ENCODE data around the gene SGCD. TPM values are rescaled to one million over a fixed set of nuclear protein-coding genes. Genes with fewer than 3 reads are reported as not detected.

SGCD gene
- total RNA-seq, 4 donors from 2014 or later: 16.7 to 38.6 (median 27.7) TPM

- WGBS: 38% methylated on average over 2 of the region's 2 CpGs
- no peak overlapping the region for H3K4me3 ChIP-seq
- no peaks in the 10 kb centered on the region for H3K27me3 ChIP-seq
- peak overlapping the region; percentile 6 to 58 (median 25) for H3K27ac ChIP-seq (replicated peaks in 1 of 4)
- no peak for TF ChIP-seq POLR2AphosphoS5 (IDR thresholded peaks at IDR 0.05)
- no peak for TF ChIP-seq CTCF (IDR thresholded peaks at IDR 0.05)
- no peak for TF ChIP-seq POLR2A (IDR thresholded peaks at IDR 0.05; ENCODE audit: low read depth)
- no peak for TF ChIP-seq EP300 (IDR thresholded peaks at IDR 0.05)
- H3K4me1 ChIP-seq: peaks cover 22 to 66% (median 54%) of the 10 kb centered on the region in 4 donors
- no peak for DNase-seq (ENCODE audit: extremely low spot score)
- H3K9me3 ChIP-seq: no peaks in the 10 kb centered on the region
- intact Hi-C loops (cut with DNase I): no loop called here
- no peaks in the 10 kb centered on the region for H3K36me3 ChIP-seq
Measured at GRCh38 chr5:156399323-156399722, 72.4 kb downstream of the SGCD start.

DNA sequence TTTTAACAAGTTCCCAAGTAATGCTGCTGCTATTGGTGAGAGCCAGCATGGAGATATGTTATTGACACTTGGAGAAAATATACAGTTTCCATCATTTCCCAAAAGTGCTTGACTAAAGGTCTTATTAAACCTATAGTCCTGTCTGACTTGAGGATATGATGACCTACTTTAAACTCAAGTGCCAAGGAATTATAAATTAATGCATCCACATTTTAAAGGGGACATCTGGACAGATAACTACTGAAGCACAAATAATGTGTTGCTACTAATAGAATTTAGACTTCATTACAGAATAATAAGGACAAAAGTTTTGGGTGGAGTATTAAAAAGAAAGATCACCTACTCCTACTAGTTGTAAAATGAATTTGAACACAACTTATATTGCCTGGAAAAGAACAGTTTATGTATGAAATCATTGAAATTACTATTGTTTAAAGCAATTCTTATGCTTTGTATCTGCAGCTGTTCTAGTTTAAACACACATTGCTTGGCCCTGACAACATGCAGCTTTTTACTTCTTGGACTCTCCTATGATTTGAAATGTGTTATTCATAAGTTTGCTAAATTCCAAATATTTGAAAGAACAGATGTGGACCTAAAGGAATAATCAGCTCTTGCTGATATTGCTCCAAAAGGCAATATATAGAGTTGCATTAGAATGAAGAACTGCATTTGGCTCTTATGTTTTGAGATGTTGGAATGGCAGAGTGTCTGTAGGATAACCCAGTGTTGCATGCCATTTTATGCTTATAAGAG is 73.4 kb downstream of the SGCD start:
- H3K4me3 ChIP-seq: no peak overlapping the region
- no peaks in the 10 kb centered on the region for H3K9me3 ChIP-seq
- peak overlapping the region in 2 of 4 donors; percentile 40 to 58 for H3K27ac ChIP-seq (replicated peaks in 1 of 4)
- H3K4me1 ChIP-seq: peaks cover 15 to 58% (median 45%) of the 10 kb centered on the region in 4 donors
- no peaks in the 10 kb centered on the region for H3K27me3 ChIP-seq
- intact Hi-C loops (cut with DNase I): no loop called here
- no peak for TF ChIP-seq EP300 (IDR thresholded peaks at IDR 0.05)
- TF ChIP-seq CTCF (IDR thresholded peaks at IDR 0.05): no peak
- TF ChIP-seq POLR2A (IDR thresholded peaks at IDR 0.05; ENCODE audit: low read depth): no peak
- TF ChIP-seq POLR2AphosphoS5 (IDR thresholded peaks at IDR 0.05): no peak
- no peaks in the 10 kb centered on the region for H3K36me3 ChIP-seq
- no peak for DNase-seq (ENCODE audit: extremely low spot score)

- 88% methylated on average over 4 of the region's 4 CpGs for WGBS
- no peak for DNase-seq (ENCODE audit: extremely low spot score)
- intact Hi-C loops (cut with DNase I): no loop called here
- Histone ChIP-seq H3K4me1 (peaks cover 8 to 48% (median 35%) of the 10 kb centered on the region in 4 donors), H3K4me3 (no peak overlapping the region), H3K9me3 (no peaks in the 10 kb centered on the region), H3K27ac (replicated peaks in 1 of 4) (no peak overlapping the region), H3K36me3 (no peaks in the 10 kb centered on the region), H3K27me3 (no peaks in the 10 kb centered on the region)
- TF ChIP-seq POLR2AphosphoS5 (IDR thresholded peaks at IDR 0.05) (no peak), POLR2A (IDR thresholded peaks at IDR 0.05; ENCODE audit: low read depth) (no peak), CTCF (IDR thresholded peaks at IDR 0.05) (no peak), EP300 (IDR thresholded peaks at IDR 0.05) (no peak)
Measured at GRCh38 chr5:156401804-156402203, 74.8 kb downstream of the SGCD start.

DNA sequence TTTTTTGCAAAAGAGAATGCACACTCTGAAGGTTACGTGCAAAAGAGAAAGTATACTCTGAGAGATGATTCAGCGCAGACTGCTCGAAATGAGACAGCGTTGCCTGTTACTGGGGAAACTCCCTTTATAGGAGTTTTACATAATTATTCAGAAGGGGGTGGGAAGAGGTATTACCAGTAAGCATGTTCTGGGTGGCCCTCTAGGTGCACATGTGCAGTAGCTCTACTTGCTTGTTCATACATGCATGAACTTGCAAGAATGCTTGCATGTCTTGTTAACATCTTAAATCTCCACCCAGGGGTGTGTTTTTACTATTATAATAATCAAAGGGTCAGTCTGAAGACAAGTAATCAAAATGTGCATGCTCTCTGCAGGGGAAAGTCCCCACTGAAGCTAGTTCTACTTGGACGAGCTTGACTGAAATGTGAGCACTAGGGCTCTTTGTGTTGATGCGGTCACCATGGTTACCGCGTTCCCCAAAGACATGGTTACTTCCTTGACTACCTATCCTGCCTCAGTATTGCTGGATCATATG is 75.5 kb downstream of the SGCD start:
- Histone ChIP-seq H3K4me3 (peak overlapping the region in 1 of 4 donors; percentile 24), H3K36me3 (no peaks in the 10 kb centered on the region), H3K27me3 (no peaks in the 10 kb centered on the region), H3K27ac (replicated peaks in 1 of 4) (no peak overlapping the region), H3K9me3 (no peaks in the 10 kb centered on the region), H3K4me1 (peaks cover 8 to 48% (median 29%) of the 10 kb centered on the region in 4 donors)
- intact Hi-C loops (cut with DNase I): no loop called here
- TF ChIP-seq POLR2AphosphoS5 (IDR thresholded peaks at IDR 0.05) (no peak), CTCF (IDR thresholded peaks at IDR 0.05) (no peak), EP300 (IDR thresholded peaks at IDR 0.05) (no peak), POLR2A (IDR thresholded peaks at IDR 0.05; ENCODE audit: low read depth) (no peak)
- 76% methylated on average over 8 of the region's 8 CpGs for WGBS
- no peak for DNase-seq (ENCODE audit: extremely low spot score)
